OCI-LY7 (cell line): ENCODE results near the gene PLPPR4. TPM values are rescaled to one million over a fixed set of nuclear protein-coding genes. Genes with fewer than 3 reads are reported as not detected.

Experiments used
- BruUV-seq: library from RNA; stranded (reverse); fragments of 400-500 nt; replicated peaks from 2 replicates; lab custom pipeline; 2021; lab: Mats Ljungman, UMichigan
- CTCF ChIA-PET: fragments of 300-600 bp; sonication (Branson Sonifier 250); formaldehyde crosslinking; loops from one replicate; lab custom pipeline; 2022; ENCODE audit warnings: antibody characterized with exemption; ENCODE audit not compliant: unreplicated experiment; lab: Charles Lee
- POLR2A ChIA-PET: fragments of 300-600 bp; sonication (Branson Sonifier 250); formaldehyde crosslinking; loops from one replicate; lab custom pipeline; 2022; ENCODE audit warnings: antibody characterized with exemption; lab: Charles Lee
- DNase-seq: peaks from one replicate; pipeline ENCODE4 v3.0.0-alpha.2; 2015; ENCODE audit warnings: low spot score
- H2AFZ ChIP-seq: fragments of 200-600 bp; sonication (generic), shearing (Covaris generic); 2 replicates; pipeline ENCODE4 v1.6.1; 2014; ENCODE audit warnings: mild to moderate bottlenecking, antibody characterized with exemption, low read length, moderate library complexity
- H3K27ac ChIP-seq: fragments of 200-600 bp; sonication (generic); 2 replicates; pipeline ENCODE4 v1.5.1; 2014; ENCODE audit warnings: mixed run types, low read depth, mild to moderate bottlenecking, moderate library complexity, low read length, inconsistent platforms; ENCODE audit not compliant: poor library complexity, severe bottlenecking
- H3K36me3 ChIP-seq: fragments of 200-600 bp; sonication (generic); 2 replicates; pipeline ENCODE4 v1.6.1; 2014; ENCODE audit warnings: mild to moderate bottlenecking, antibody characterized with exemption, low read length, moderate library complexity, mixed read lengths; ENCODE audit not compliant: insufficient read depth
- H3K4me1 ChIP-seq: fragments of 200-600 bp; sonication (generic); 2 replicates; pipeline ENCODE4 v1.5.1; 2014; ENCODE audit warnings: mild to moderate bottlenecking, low read length; ENCODE audit not compliant: insufficient read depth, poor library complexity, severe bottlenecking
- H3K4me2 ChIP-seq: fragments of 200-600 bp; sonication (generic); 2 replicates; pipeline ENCODE4 v1.6.1; 2014; ENCODE audit warnings: mild to moderate bottlenecking, low read length
- H3K4me3 ChIP-seq: fragments of 200-600 bp; sonication (generic); 2 replicates; pipeline ENCODE4 v1.5.1; 2014; ENCODE audit warnings: mild to moderate bottlenecking, low read depth, low read length; ENCODE audit not compliant: poor library complexity, severe bottlenecking
- H3K79me2 ChIP-seq: fragments of 200-600 bp; sonication (generic); 2 replicates; pipeline ENCODE4 v1.6.1; 2016; ENCODE audit warnings: low read depth, mild to moderate bottlenecking, low read length, moderate library complexity, mixed read lengths; ENCODE audit not compliant: insufficient read depth
- H3K9me2 ChIP-seq: fragments of 200-600 bp; sonication (generic); 2 replicates; pipeline ENCODE4 v1.6.1; 2016; ENCODE audit warnings: mild to moderate bottlenecking, low read length, mixed read lengths; ENCODE audit not compliant: insufficient read depth
- H3K9me3 ChIP-seq: fragments of 200-600 bp; sonication (generic); 2 replicates; pipeline ENCODE4 v1.6.1; 2014; ENCODE audit warnings: mild to moderate bottlenecking, mixed run types, low read length, mixed read lengths
- H4K20me1 ChIP-seq: fragments of 200-600 bp; sonication (generic); 2 replicates; pipeline ENCODE4 v1.6.1; 2014; ENCODE audit warnings: mild to moderate bottlenecking, antibody characterized with exemption, low read length, moderate library complexity, mixed read lengths; ENCODE audit not compliant: insufficient read depth
- EZH2phosphoT487 ChIP-seq: fragments of 200-600 bp; sonication (generic); IDR thresholded peaks from 2 replicates; pipeline ENCODE4 v1.6.1; 2018; ENCODE audit warnings: low read depth, borderline replicate concordance, mild to moderate bottlenecking, mixed run types, antibody characterized with exemption, low read length, moderate library complexity, mixed read lengths
- intact Hi-C: fragments of 100-400 bp; cut with micrococcal nuclease; formaldehyde crosslinking; loops from one replicate; pipeline ENCODE4 v1.10.0; 2022; ENCODE audit not compliant: unreplicated experiment
- total RNA-seq, 2 experiments: library from RNA; depleted of rRNA in 1 of 2; stranded (reverse); fragments of >200 nt in 1 of 2; shearing (Covaris generic) in 1 of 2; gene quantifications; 2 replicates each; pipeline ENCODE4 v1.2.3, GENCODE V29; 2014 to 2022
- TF ChIP-seq, protein P1 (sequence below): fragments of 200-600 bp; sonication (generic); conservative IDR thresholded peaks from 2 replicates; pipeline ENCODE4 v1.5.1; 2014; ENCODE audit warnings: mild to moderate bottlenecking, antibody characterized with exemption, low read length, moderate library complexity, mixed read lengths

The PLPPR4 gene
- total RNA-seq, 2 experiments from 2014 or later: not detected

DNA sequence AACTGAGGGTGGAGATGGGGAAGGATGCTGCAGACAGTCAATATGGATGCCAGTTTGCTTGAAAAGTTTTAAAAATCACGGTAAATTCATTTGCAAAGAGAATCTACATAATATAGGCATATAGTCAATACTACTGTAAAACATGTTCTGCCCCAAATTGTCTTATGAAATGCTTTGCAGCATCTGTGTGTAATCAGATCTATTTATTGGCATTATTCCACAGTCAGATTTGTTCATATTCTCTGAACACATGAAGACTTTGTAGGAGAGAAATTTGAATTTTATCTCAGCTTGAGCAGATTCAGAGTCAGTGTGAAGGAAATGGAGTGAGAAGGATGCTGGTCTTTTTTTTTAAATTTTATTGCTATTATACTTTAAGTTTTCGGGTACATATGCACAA lies 88.5 kb downstream of the PLPPR4 start:
- Histone ChIP-seq H3K27ac (no peak overlapping the region), H3K4me1 (no peaks in the 10 kb centered on the region), H3K9me3 (no peaks in the 10 kb centered on the region), H2AFZ (no peak overlapping the region), H3K79me2 (no peaks in the 10 kb centered on the region), H3K4me2 (no peak overlapping the region), H3K4me3 (no peak overlapping the region), H3K9me2 (no peaks in the 10 kb centered on the region), H4K20me1 (no peaks in the 10 kb centered on the region), H3K36me3 (no peaks in the 10 kb centered on the region)
- POLR2A ChIA-PET: no interaction called here
- intact Hi-C loops: no loop called here
- no TSS peak for BruUV-seq
- no peak for DNase-seq
- no peak for TF ChIP-seq EZH2phosphoT487
- TF ChIP-seq, protein P1, sequence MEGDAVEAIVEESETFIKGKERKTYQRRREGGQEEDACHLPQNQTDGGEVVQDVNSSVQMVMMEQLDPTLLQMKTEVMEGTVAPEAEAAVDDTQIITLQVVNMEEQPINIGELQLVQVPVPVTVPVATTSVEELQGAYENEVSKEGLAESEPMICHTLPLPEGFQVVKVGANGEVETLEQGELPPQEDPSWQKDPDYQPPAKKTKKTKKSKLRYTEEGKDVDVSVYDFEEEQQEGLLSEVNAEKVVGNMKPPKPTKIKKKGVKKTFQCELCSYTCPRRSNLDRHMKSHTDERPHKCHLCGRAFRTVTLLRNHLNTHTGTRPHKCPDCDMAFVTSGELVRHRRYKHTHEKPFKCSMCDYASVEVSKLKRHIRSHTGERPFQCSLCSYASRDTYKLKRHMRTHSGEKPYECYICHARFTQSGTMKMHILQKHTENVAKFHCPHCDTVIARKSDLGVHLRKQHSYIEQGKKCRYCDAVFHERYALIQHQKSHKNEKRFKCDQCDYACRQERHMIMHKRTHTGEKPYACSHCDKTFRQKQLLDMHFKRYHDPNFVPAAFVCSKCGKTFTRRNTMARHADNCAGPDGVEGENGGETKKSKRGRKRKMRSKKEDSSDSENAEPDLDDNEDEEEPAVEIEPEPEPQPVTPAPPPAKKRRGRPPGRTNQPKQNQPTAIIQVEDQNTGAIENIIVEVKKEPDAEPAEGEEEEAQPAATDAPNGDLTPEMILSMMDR: no peak
- CTCF ChIA-PET: no interaction called here

DNA sequence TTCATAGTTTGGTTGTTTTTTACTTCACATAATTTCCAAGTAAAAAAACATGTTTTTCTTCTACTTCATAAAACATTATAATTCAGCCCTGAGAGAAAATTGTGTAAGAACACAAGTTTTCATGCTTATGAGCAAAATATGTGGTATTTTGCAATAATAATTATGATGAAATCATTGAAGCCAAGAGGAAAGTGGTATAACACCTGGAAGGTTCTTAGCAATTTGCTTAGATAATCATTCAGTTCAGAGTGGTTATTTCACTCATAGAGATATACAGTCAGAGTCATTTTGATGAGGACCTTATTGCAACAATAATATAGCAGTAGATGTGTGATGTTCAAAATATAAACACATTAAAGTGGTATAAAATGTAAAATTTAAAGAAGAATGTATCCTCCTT lies 94.5 kb downstream of the PLPPR4 start:
- Histone ChIP-seq H3K4me3 (no peak overlapping the region), H3K79me2 (no peaks in the 10 kb centered on the region), H4K20me1 (no peaks in the 10 kb centered on the region), H3K4me2 (no peak overlapping the region), H3K4me1 (no peaks in the 10 kb centered on the region), H2AFZ (no peak overlapping the region), H3K27ac (no peak overlapping the region), H3K36me3 (no peaks in the 10 kb centered on the region), H3K9me3 (no peaks in the 10 kb centered on the region), H3K9me2 (no peaks in the 10 kb centered on the region)
- POLR2A ChIA-PET: interaction anchor here (0.7 kb wide), 1 partner anchor 1870 kb away, joined by 3 read pairs; no protein-coding TSS in a partner anchor
- no peak for DNase-seq
- BruUV-seq: no TSS peak
- intact Hi-C loops: no loop called here
- TF ChIP-seq, protein P1: no peak
- no peak for TF ChIP-seq EZH2phosphoT487
- CTCF ChIA-PET: no interaction called here
